ENCODE results near the gene WIPF3.

The WIPF3 gene

GRCh38 chr7:29806208-29806994 is at the start of gene WIPF3:
Gene WIPF3, plus strand, starts transcription at chr7:29806508. Its CDS starts 28,217 bp downstream, at chr7:29834725.
- peak; percentile 48 for DNase-seq

- DNase-seq = no peak
Measured at GRCh38 chr7:29763266-29763665, 43.0 kb upstream of the WIPF3 start.

GRCh38 chr7:29764227-29764626 is 42.1 kb upstream of the WIPF3 start:
- no peak for DNase-seq

- DNase-seq = no peak
Measured at GRCh38 chr7:29765490-29765889, 40.8 kb upstream of the WIPF3 start.

- no peak for DNase-seq
Measured at GRCh38 chr7:29770371-29770770, 35.9 kb upstream of the WIPF3 start.

GRCh38 chr7:29771081-29771816 is 35.1 kb upstream of the WIPF3 start:
- no peak for DNase-seq

GRCh38 chr7:29779017-29779416 is 27.3 kb upstream of the WIPF3 start:
- DNase-seq = no peak

GRCh38 chr7:29780346-29780745 is 26.0 kb upstream of the WIPF3 start:
- DNase-seq = no peak

- DNase-seq = no peak
Measured at GRCh38 chr7:29783671-29784070, 22.6 kb upstream of the WIPF3 start.

GRCh38 chr7:29793507-29793906 is 12.8 kb upstream of the WIPF3 start:
- DNase-seq = no peak

GRCh38 chr7:29794959-29795629 is 11.2 kb upstream of the WIPF3 start:
- no peak for DNase-seq

- DNase-seq = no peak
Measured at GRCh38 chr7:29795696-29796580, 10.4 kb upstream of the WIPF3 start.

- no peak for DNase-seq
Measured at GRCh38 chr7:29797112-29797944, 9.0 kb upstream of the WIPF3 start.

- DNase-seq = no peak
Measured at GRCh38 chr7:29798422-29798821, 7.9 kb upstream of the WIPF3 start.

GRCh38 chr7:29801929-29802328 is 4.4 kb upstream of the WIPF3 start:
- DNase-seq = no peak

GRCh38 chr7:29805031-29805430 is 1.3 kb upstream of the WIPF3 start:
- no peak for DNase-seq

GRCh38 chr7:29805886-29806207 is 461 bp upstream of the WIPF3 start:
- DNase-seq = no peak

- peak; percentile 39 for DNase-seq
Measured at GRCh38 chr7:29806995-29807841, 910 bp downstream of the WIPF3 start.

- no peak for DNase-seq
Measured at GRCh38 chr7:29808075-29808801, 1.9 kb downstream of the WIPF3 start.

GRCh38 chr7:29809533-29810155 is 3.3 kb downstream of the WIPF3 start:
- no peak for DNase-seq

All from 8988T (cell line).